GM23248 (cell line): Measurements from ENCODE around the gene RELB.

ENCODE experiments used
- EZH2 ChIP-seq: fragments of 200-600 bp; sonication (generic); IDR thresholded peaks from 2 replicates; pipeline ENCODE4 v1.6.1; 2018; ENCODE audit warnings: antibody characterized with exemption, mild to moderate bottlenecking; ENCODE audit not compliant: insufficient read depth, poor library complexity, severe bottlenecking
- EZH2phosphoT487 ChIP-seq: fragments of 200-600 bp; sonication (generic); IDR thresholded peaks from 2 replicates; pipeline ENCODE4 v1.6.1; 2018; ENCODE audit warnings: antibody characterized with exemption, moderate library complexity, mild to moderate bottlenecking, low read depth; ENCODE audit not compliant: insufficient read depth

- TF ChIP-seq EZH2phosphoT487 = no peak
- no peak for TF ChIP-seq EZH2
Measured at GRCh38 chr19:45030825-45031224, 29.6 kb downstream of the RELB start.
